T-cell (primary cell): Measurements from ENCODE around the gene NACA2. TPM values are rescaled to one million over a fixed set of nuclear protein-coding genes. Genes with fewer than 3 reads are reported as not detected.

Experiments used
- ATAC-seq, 4 experiments: fragments of 200-7000 bp in 3 of 4; fragments of 150-1000 bp in 1 of 4; cut with Tn5 transposase; replicated peaks in 1 of 4; 1 replicate in 3 of 4; 2 replicates in 1 of 4; pipeline ENCODE4 v1.10.0; 2021; ENCODE audit warnings: moderate library complexity in 3 of 4, mild to moderate bottlenecking in 2 of 4, moderate number of reproducible peaks in 1 of 4
- CTCF ChIA-PET, 2 donors: fragments of 300-600 bp; sonication (Branson Sonifier 250); formaldehyde crosslinking; loops; one replicate each; lab custom pipeline; 2022; ENCODE audit warnings: antibody characterized with exemption in 2 of 2; lab: Charles Lee
- POLR2A ChIA-PET, 2 donors: fragments of 300-600 bp; sonication (Branson Sonifier 250); formaldehyde crosslinking; loops; one replicate each; lab custom pipeline; 2022; ENCODE audit warnings: antibody characterized with exemption in 2 of 2; lab: Charles Lee
- DNase-seq, 35 experiments: peaks; one replicate each; pipeline versions ENCODE4 v3.0.0 to v3.0.0-alpha.2; 2013 to 2023
- H3K27ac ChIP-seq: one replicate; pipeline ENCODE4 v1.5.1; 2013; ENCODE audit warnings: low read length
- H3K27me3 ChIP-seq, 2 experiments: replicated peaks in 1 of 2; 1 replicate in 1 of 2; 2 replicates in 1 of 2; pipeline versions ENCODE4 v1.6.1 to v1.7.0; 2013; ENCODE audit warnings: low read length in 1 of 2, mixed read lengths in 1 of 2; ENCODE audit not compliant: control insufficient read depth in 2 of 2, insufficient read depth in 2 of 2; ENCODE audit errors: extremely low read depth in 1 of 2
- H3K36me3 ChIP-seq, 2 donors: 1 replicate in 1 of 2; 2 replicates in 1 of 2; pipeline versions ENCODE4 v1.6.1 to v1.7.0; 2013; ENCODE audit warnings: low read length in 1 of 2; ENCODE audit not compliant: control insufficient read depth in 2 of 2, insufficient read depth in 1 of 2; ENCODE audit errors: extremely low read depth in 1 of 2
- H3K4me1 ChIP-seq, 2 experiments: 1 replicate in 1 of 2; 2 replicates in 1 of 2; pipeline versions ENCODE4 v1.6.1 to v1.7.0; 2013; ENCODE audit warnings: low read length in 2 of 2, mixed read lengths in 1 of 2; ENCODE audit not compliant: insufficient read depth in 2 of 2, control insufficient read depth in 1 of 2; ENCODE audit errors: extremely low read depth in 1 of 2
- H3K4me3 ChIP-seq, 2 donors: 1 replicate in 1 of 2; 2 replicates in 1 of 2; pipeline versions ENCODE4 v1.5.1 to v1.7.0; 2013; ENCODE audit warnings: mild to moderate bottlenecking in 2 of 2, low read length in 1 of 2, moderate library complexity in 1 of 2; ENCODE audit not compliant: control insufficient read depth in 1 of 2; ENCODE audit errors: extremely low read depth in 1 of 2
- H3K9me3 ChIP-seq: 2 replicates; pipeline ENCODE4 v1.7.0; 2013
- H3K27ac Mint-ChIP-seq, 2 donors: one replicate each; pipeline ENCODE4 v1.8.0; 2020 to 2021; ENCODE audit warnings: mild to moderate bottlenecking in 2 of 2, mixed read lengths in 2 of 2
- H3K27me3 Mint-ChIP-seq, 2 donors: one replicate each; pipeline ENCODE4 v1.8.0; 2021 to 2022; ENCODE audit warnings: mixed read lengths in 2 of 2
- H3K36me3 Mint-ChIP-seq: one replicate; pipeline ENCODE4 v1.8.0; 2021; ENCODE audit warnings: mixed read lengths
- H3K4me1 Mint-ChIP-seq, 3 donors: one replicate each; pipeline ENCODE4 v1.8.0; 2020 to 2022; ENCODE audit warnings: mixed read lengths in 3 of 3, mild to moderate bottlenecking in 1 of 3
- H3K4me3 Mint-ChIP-seq, 3 donors: one replicate each; pipeline ENCODE4 v1.8.0; 2020 to 2022; ENCODE audit warnings: mild to moderate bottlenecking in 3 of 3, mixed read lengths in 3 of 3, moderate library complexity in 3 of 3
- H3K9me3 Mint-ChIP-seq, 3 donors: one replicate each; pipeline ENCODE4 v1.8.0; 2020 to 2022; ENCODE audit warnings: mixed read lengths in 3 of 3
- WGBS: methylation state at CpG from one replicate; pipeline ENCODE4 v1.1.5; 2013; ENCODE audit warnings: missing lambda C conversion rate; ENCODE audit not compliant: insufficient coverage; 5-methylcytosine and 5-hydroxymethylcytosine counted together
- total RNA-seq, 35 experiments: library from RNA in 6 of 35; stranded (reverse) in 6 of 35; fragments of 120-200 nt in 1 of 35; gene quantifications; one replicate each; pipeline versions ENCODE4 v1.2.1 to v1.2.4 and lab custom pipeline; 2013 to 2026

NACA2 gene
- total RNA-seq, 5 donors from 2014 or later (not counting 1 experiment from before 2014, with no cell fraction given), result not detected

- peaks cover 3 to 7% of the 10 kb centered on the region in 2 experiments for H3K27me3 ChIP-seq
- ChIA-PET POLR2A (interaction anchor here in 1 of 2 donors (0.6 kb wide), 1 partner anchor 732 kb away, joined by 3 read pairs; no protein-coding TSS in a partner anchor), CTCF (no interaction called here)
- Mint-ChIP-seq H3K27me3 (peaks cover 31% of the 10 kb centered on the region in 2 donors), H3K4me3 (no peak overlapping the region), H3K9me3 (peaks cover 0 to 18% (median 4%) of the 10 kb centered on the region in 3 donors), H3K27ac (no peak overlapping the region), H3K36me3 (no peaks in the 10 kb centered on the region), H3K4me1 (no peaks in the 10 kb centered on the region)
- no CpG with 5 or more reads among the region's 1 CpG for WGBS
- DNase-seq (no peak), ATAC-seq (no peak)
- no peak overlapping the region for H3K4me3 ChIP-seq
- H3K27ac ChIP-seq, result no peak overlapping the region
- peaks cover 3% of the 10 kb centered on the region for H3K9me3 ChIP-seq
- no peaks in the 10 kb centered on the region for H3K4me1 ChIP-seq
- no peaks in the 10 kb centered on the region for H3K36me3 ChIP-seq
Measured at GRCh38 chr17:61545335-61545938, 45.6 kb downstream of the NACA2 start.

DNA sequence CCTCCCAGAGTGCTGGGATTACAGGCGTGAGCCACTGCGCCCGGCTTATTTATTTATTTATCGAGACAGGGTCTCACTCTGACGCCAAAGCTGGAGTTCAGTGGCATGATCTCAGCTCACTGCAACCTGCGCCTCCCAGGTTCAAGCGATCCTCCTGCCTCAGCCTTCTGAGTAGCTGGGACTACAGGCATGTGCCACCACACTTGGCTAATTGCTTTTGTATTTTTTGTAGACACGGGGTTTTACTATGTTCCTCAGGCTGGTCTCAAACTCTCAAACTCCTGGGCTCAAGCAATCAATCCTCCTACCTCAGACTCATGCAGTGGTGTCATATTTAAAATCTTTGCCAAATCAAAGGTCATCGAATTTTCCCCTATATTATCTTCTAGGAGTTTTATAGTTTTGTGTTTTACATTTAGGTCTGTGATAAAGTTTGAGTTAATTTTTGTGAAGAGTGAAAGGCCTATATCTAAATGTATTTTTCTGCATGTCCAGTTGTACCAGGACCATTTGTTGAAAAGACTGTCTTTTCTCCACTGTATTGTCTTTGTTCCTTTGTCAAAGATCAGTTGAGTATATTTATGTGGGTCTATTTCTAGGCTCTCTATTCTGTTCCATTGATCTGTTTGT is 47.1 kb downstream of the NACA2 start:
- Mint-ChIP-seq H3K4me3 (no peak overlapping the region), H3K9me3 (peaks cover 0 to 23% (median 4%) of the 10 kb centered on the region in 3 donors), H3K4me1 (no peaks in the 10 kb centered on the region), H3K36me3 (no peaks in the 10 kb centered on the region), H3K27me3 (peaks cover 23 to 28% of the 10 kb centered on the region in 2 donors), H3K27ac (no peak overlapping the region)
- Histone ChIP-seq H3K27ac (no peak overlapping the region), H3K36me3 (no peaks in the 10 kb centered on the region), H3K4me1 (no peaks in the 10 kb centered on the region), H3K9me3 (peaks cover 3% of the 10 kb centered on the region), H3K4me3 (no peak overlapping the region), H3K27me3 (peaks cover 2 to 3% of the 10 kb centered on the region in 2 experiments)
- CTCF ChIA-PET, result no interaction called here
- WGBS, result 74% methylated on average over 6 of the region's 9 CpGs
- ATAC-seq (no peak), DNase-seq (no peak)
- POLR2A ChIA-PET, result interaction anchor here in 1 of 2 donors (0.5 kb wide), 1 partner anchor 152 kb away, joined by 3 read pairs; no protein-coding TSS in a partner anchor

DNA sequence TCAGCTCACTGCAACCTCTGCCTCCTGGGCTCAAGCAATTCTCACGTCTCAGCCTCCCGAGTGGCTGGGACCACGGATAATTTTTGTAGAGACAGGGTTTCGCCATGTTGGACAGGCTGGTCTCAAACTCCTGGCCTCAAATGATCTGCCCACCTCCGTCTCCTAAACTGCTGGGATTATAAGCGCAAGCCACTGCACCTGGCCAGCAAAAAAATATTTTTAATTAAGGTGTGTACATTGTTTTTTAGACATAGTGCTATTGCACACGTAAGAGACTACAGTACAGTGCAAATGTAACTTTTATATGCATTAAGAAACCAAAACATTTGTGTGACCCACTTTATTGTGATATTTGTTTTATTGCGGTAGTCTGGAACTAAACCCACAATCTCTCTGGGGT is 49.0 kb downstream of the NACA2 start:
- Histone ChIP-seq H3K36me3 (no peaks in the 10 kb centered on the region), H3K9me3 (peaks cover 3% of the 10 kb centered on the region), H3K27me3 (peaks cover 2 to 3% of the 10 kb centered on the region in 2 experiments), H3K27ac (no peak overlapping the region), H3K4me3 (no peak overlapping the region), H3K4me1 (no peaks in the 10 kb centered on the region)
- 100% methylated on average over 2 of the region's 8 CpGs for WGBS
- ATAC-seq (no peak), DNase-seq (no peak)
- Mint-ChIP-seq H3K9me3 (peaks cover 0 to 23% (median 4%) of the 10 kb centered on the region in 3 donors), H3K4me1 (no peaks in the 10 kb centered on the region), H3K27ac (no peak overlapping the region), H3K27me3 (peaks cover 18 to 29% of the 10 kb centered on the region in 2 donors), H3K36me3 (no peaks in the 10 kb centered on the region), H3K4me3 (no peak overlapping the region)
- ChIA-PET POLR2A (no interaction called here), CTCF (no interaction called here)

GRCh38 chr17:61540874-61541273 is 50.1 kb downstream of the NACA2 start:
- Histone ChIP-seq H3K27ac (no peak overlapping the region), H3K36me3 (no peaks in the 10 kb centered on the region), H3K27me3 (peaks cover 0 to 3% of the 10 kb centered on the region in 2 experiments), H3K4me3 (no peak overlapping the region), H3K9me3 (peaks cover 3% of the 10 kb centered on the region), H3K4me1 (no peaks in the 10 kb centered on the region)
- Mint-ChIP-seq H3K4me1 (peaks cover 0 to 4% (median 4%) of the 10 kb centered on the region in 3 donors), H3K27me3 (peaks cover 14 to 28% of the 10 kb centered on the region in 2 donors), H3K9me3 (peaks cover 0 to 17% (median 3%) of the 10 kb centered on the region in 3 donors), H3K4me3 (no peak overlapping the region), H3K27ac (no peak overlapping the region), H3K36me3 (no peaks in the 10 kb centered on the region)
- DNase-seq (no peak), ATAC-seq (no peak)
- ChIA-PET POLR2A (no interaction called here), CTCF (no interaction called here)
- WGBS, result no CpG with 5 or more reads among the region's 1 CpG

Other genes with a start within 250 kb of the NACA2 start
- under 1 TPM in 3 of 5 donors, not detected in 2; 0.26 to 0.82 (median 0.32) TPM for gene TBX2, start 191.4 kb downstream of the NACA2 start, total RNA-seq
- gene TBX4, start 138.8 kb downstream of the NACA2 start, total RNA-seq, result not detected